ENCODE results near the gene SMYD3.
"Not testable (repeated sequence)": the region's sequence is repeated elsewhere in the genome, so short reads cannot be mapped to it uniquely, and the experiment has no call there.

SMYD3 gene

GRCh38 chr1:245779797-245780755 lies 727.0 kb downstream of the SMYD3 start:
- DNase-seq (ENCODE audit: low read depth in 2 of 3, low spot score in 1 of 3): no peak

GRCh38 chr1:245777752-245778151 lies 729.3 kb downstream of the SMYD3 start:
- no peak for DNase-seq (ENCODE audit: low read depth in 2 of 3, low spot score in 1 of 3)

- no peak for DNase-seq (ENCODE audit: low read depth in 2 of 3, low spot score in 1 of 3)
Measured at GRCh38 chr1:245776694-245777332, 730.3 kb downstream of the SMYD3 start.

- DNase-seq (ENCODE audit: low read depth in 2 of 3, low spot score in 1 of 3): no peak
Measured at GRCh38 chr1:245776139-245776538, 730.9 kb downstream of the SMYD3 start.

- not testable (repeated sequence) for DNase-seq (ENCODE audit: low read depth in 2 of 3, low spot score in 1 of 3)
Measured at GRCh38 chr1:245774931-245775330, 732.1 kb downstream of the SMYD3 start.

GRCh38 chr1:245774196-245774595 lies 732.9 kb downstream of the SMYD3 start:
- no peak for DNase-seq (ENCODE audit: low read depth in 2 of 3, low spot score in 1 of 3)

- DNase-seq (ENCODE audit: low read depth in 2 of 3, low spot score in 1 of 3): no peak
Measured at GRCh38 chr1:245773344-245773743, 733.7 kb downstream of the SMYD3 start.

GRCh38 chr1:245772739-245773138 lies 734.3 kb downstream of the SMYD3 start:
- DNase-seq (ENCODE audit: low read depth in 2 of 3, low spot score in 1 of 3): no peak

- no peak for DNase-seq (ENCODE audit: low read depth in 2 of 3, low spot score in 1 of 3)
Measured at GRCh38 chr1:245772325-245772724, 734.8 kb downstream of the SMYD3 start.

GRCh38 chr1:245771511-245772281 lies 735.4 kb downstream of the SMYD3 start:
- DNase-seq (ENCODE audit: low read depth in 2 of 3, low spot score in 1 of 3): no peak

GRCh38 chr1:245770156-245770555 lies 736.9 kb downstream of the SMYD3 start:
- no peak for DNase-seq (ENCODE audit: low read depth in 2 of 3, low spot score in 1 of 3)

GRCh38 chr1:245768596-245768995 lies 738.5 kb downstream of the SMYD3 start:
- no peak for DNase-seq (ENCODE audit: low read depth in 2 of 3, low spot score in 1 of 3)

GRCh38 chr1:245765230-245766000 lies 741.7 kb downstream of the SMYD3 start:
- no peak for DNase-seq (ENCODE audit: low read depth in 2 of 3, low spot score in 1 of 3)

GRCh38 chr1:245763873-245764331 lies 743.2 kb downstream of the SMYD3 start:
- no peak for DNase-seq (ENCODE audit: low read depth in 2 of 3, low spot score in 1 of 3)

GRCh38 chr1:245762396-245762910 lies 744.6 kb downstream of the SMYD3 start:
- DNase-seq (ENCODE audit: low read depth in 2 of 3, low spot score in 1 of 3): no peak

- no peak for DNase-seq (ENCODE audit: low read depth in 2 of 3, low spot score in 1 of 3)
Measured at GRCh38 chr1:245760301-245760700, 746.8 kb downstream of the SMYD3 start.

GRCh38 chr1:245754463-245754961 lies 752.6 kb downstream of the SMYD3 start:
- no peak for DNase-seq (ENCODE audit: low read depth in 2 of 3, low spot score in 1 of 3)

GRCh38 chr1:245753807-245754206 lies 753.3 kb downstream of the SMYD3 start:
- no peak for DNase-seq (ENCODE audit: low read depth in 2 of 3, low spot score in 1 of 3)

- no peak for DNase-seq (ENCODE audit: low read depth in 2 of 3, low spot score in 1 of 3)
Measured at GRCh38 chr1:245752561-245752960, 754.5 kb downstream of the SMYD3 start.

- DNase-seq (ENCODE audit: low read depth in 2 of 3, low spot score in 1 of 3): no peak
Measured at GRCh38 chr1:245751726-245752470, 755.2 kb downstream of the SMYD3 start.
